Upper lobe of left lung (tissue), 4 donors: ENCODE data around the gene FGGY.

ENCODE experiments used
- CTCF ChIP-seq, 6 experiments: fragments of 450-650 bp in 4 of 6; fragments of 200-600 bp in 2 of 6; sonication (generic) in 2 of 6; IDR thresholded peaks; one replicate each; pipeline ENCODE4 v1.5.1; 2016 to 2019; ENCODE audit warnings: antibody characterized with exemption in 6 of 6
- EP300 ChIP-seq, 4 donors: sonication (generic); formaldehyde crosslinking; IDR thresholded peaks; one replicate each; pipeline ENCODE4 v1.5.1; 2017; ENCODE audit warnings: antibody characterized with exemption in 4 of 4, control low read depth in 2 of 4
- POLR2AphosphoS5 ChIP-seq, 2 donors: sonication (generic); formaldehyde crosslinking; IDR thresholded peaks; one replicate each; pipeline ENCODE4 v1.5.1; 2017; ENCODE audit warnings: antibody characterized with exemption in 2 of 2

- TF ChIP-seq CTCF (IDR thresholded peaks at IDR 0.05) (no peak), EP300 (IDR thresholded peaks at IDR 0.05) (no peak), POLR2AphosphoS5 (IDR thresholded peaks at IDR 0.05) (no peak)
Measured at GRCh38 chr1:59331686-59332620, 35.1 kb downstream of the FGGY start.
